ENCODE measurements around the gene TOB1.

DNA sequence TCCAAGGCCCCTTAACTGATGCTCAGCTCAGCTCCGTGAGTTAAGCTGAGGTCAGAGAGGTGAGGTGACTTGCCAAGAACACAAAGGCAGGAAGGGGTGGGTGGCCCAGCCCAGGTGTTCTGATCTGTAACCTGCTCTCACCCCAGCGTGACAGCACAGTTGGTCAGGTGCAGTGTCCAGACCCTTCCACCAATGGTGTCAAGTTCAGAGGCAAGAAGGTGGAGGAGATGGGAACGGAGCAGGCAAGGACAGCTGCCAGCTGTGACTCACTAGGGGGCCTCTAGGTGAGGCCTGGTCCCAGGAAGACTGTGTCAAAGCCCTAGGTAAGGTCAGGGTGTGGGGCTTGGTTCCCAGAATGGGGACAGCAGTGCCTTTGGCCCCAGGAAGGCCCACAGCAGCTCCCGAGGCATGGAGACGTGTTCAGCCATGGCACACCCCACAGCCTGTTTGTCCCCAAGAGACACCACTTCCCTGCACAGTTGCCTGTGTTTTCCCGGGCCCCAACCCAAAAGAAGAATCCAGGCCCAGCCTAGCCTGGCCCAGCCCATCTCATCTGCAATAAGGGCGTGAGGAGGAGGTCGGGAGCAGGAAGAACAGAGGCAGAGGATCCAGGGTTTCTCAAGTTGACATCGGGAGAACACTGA is 23.5 kb downstream of the TOB1 start:
- TF ChIP-seq, protein P1, sequence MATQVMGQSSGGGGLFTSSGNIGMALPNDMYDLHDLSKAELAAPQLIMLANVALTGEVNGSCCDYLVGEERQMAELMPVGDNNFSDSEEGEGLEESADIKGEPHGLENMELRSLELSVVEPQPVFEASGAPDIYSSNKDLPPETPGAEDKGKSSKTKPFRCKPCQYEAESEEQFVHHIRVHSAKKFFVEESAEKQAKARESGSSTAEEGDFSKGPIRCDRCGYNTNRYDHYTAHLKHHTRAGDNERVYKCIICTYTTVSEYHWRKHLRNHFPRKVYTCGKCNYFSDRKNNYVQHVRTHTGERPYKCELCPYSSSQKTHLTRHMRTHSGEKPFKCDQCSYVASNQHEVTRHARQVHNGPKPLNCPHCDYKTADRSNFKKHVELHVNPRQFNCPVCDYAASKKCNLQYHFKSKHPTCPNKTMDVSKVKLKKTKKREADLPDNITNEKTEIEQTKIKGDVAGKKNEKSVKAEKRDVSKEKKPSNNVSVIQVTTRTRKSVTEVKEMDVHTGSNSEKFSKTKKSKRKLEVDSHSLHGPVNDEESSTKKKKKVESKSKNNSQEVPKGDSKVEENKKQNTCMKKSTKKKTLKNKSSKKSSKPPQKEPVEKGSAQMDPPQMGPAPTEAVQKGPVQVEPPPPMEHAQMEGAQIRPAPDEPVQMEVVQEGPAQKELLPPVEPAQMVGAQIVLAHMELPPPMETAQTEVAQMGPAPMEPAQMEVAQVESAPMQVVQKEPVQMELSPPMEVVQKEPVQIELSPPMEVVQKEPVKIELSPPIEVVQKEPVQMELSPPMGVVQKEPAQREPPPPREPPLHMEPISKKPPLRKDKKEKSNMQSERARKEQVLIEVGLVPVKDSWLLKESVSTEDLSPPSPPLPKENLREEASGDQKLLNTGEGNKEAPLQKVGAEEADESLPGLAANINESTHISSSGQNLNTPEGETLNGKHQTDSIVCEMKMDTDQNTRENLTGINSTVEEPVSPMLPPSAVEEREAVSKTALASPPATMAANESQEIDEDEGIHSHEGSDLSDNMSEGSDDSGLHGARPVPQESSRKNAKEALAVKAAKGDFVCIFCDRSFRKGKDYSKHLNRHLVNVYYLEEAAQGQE (IDR thresholded peaks at IDR 0.05; ENCODE audit: low read depth, low read length): no peak
- TF ChIP-seq FOXM1 (IDR thresholded peaks at IDR 0.05; ENCODE audit: low read depth) (no peak), RAD21 (IDR thresholded peaks at IDR 0.05; ENCODE audit: low read length) (no peak), NFIC (IDR thresholded peaks at IDR 0.05; ENCODE audit: borderline replicate concordance) (no peak), GABPA (IDR thresholded peaks at IDR 0.05; ENCODE audit: low read depth) (no peak), RFX5 (IDR thresholded peaks at IDR 0.05; ENCODE audit: low read length) (no peak)
- TF ChIP-seq, protein P2, sequence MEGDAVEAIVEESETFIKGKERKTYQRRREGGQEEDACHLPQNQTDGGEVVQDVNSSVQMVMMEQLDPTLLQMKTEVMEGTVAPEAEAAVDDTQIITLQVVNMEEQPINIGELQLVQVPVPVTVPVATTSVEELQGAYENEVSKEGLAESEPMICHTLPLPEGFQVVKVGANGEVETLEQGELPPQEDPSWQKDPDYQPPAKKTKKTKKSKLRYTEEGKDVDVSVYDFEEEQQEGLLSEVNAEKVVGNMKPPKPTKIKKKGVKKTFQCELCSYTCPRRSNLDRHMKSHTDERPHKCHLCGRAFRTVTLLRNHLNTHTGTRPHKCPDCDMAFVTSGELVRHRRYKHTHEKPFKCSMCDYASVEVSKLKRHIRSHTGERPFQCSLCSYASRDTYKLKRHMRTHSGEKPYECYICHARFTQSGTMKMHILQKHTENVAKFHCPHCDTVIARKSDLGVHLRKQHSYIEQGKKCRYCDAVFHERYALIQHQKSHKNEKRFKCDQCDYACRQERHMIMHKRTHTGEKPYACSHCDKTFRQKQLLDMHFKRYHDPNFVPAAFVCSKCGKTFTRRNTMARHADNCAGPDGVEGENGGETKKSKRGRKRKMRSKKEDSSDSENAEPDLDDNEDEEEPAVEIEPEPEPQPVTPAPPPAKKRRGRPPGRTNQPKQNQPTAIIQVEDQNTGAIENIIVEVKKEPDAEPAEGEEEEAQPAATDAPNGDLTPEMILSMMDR (IDR thresholded peaks at IDR 0.05): no peak
- TF ChIP-seq, protein P3, sequence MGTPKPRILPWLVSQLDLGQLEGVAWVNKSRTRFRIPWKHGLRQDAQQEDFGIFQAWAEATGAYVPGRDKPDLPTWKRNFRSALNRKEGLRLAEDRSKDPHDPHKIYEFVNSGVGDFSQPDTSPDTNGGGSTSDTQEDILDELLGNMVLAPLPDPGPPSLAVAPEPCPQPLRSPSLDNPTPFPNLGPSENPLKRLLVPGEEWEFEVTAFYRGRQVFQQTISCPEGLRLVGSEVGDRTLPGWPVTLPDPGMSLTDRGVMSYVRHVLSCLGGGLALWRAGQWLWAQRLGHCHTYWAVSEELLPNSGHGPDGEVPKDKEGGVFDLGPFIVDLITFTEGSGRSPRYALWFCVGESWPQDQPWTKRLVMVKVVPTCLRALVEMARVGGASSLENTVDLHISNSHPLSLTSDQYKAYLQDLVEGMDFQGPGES (IDR thresholded peaks at IDR 0.05; ENCODE audit: low read depth, low read length): no peak
